Measurements from ENCODE around the gene FERMT1.
"Not testable (repeated sequence)": the region's sequence is repeated elsewhere in the genome, so short reads cannot be mapped to it uniquely, and the experiment has no call there.

FERMT1 gene

GRCh38 chr20:6120491-6120988 lies 2.3 kb downstream of the FERMT1 start:
- DNase-seq (ENCODE audit: low read depth) = no peak
- H3K4me3 ChIP-seq (ENCODE audit: low read length) = no peak overlapping the region
- TF ChIP-seq CTCF (conservative IDR thresholded peaks at IDR 0.05; ENCODE audit: low read length) = no peak

GRCh38 chr20:6116758-6117157 lies 6.1 kb downstream of the FERMT1 start:
- no peak overlapping the region for H3K4me3 ChIP-seq (ENCODE audit: low read length)
- no peak for DNase-seq (ENCODE audit: low read depth)
- no peak for TF ChIP-seq CTCF (conservative IDR thresholded peaks at IDR 0.05; ENCODE audit: low read length)

GRCh38 chr20:6115221-6115895 lies 7.5 kb downstream of the FERMT1 start:
- no peak overlapping the region for H3K4me3 ChIP-seq (ENCODE audit: low read length)
- TF ChIP-seq CTCF (conservative IDR thresholded peaks at IDR 0.05; ENCODE audit: low read length) = no peak
- DNase-seq (ENCODE audit: low read depth) = no peak

GRCh38 chr20:6114696-6115095 lies 8.1 kb downstream of the FERMT1 start:
- no peak for DNase-seq (ENCODE audit: low read depth)
- no peak overlapping the region for H3K4me3 ChIP-seq (ENCODE audit: low read length)

GRCh38 chr20:6113951-6114350 lies 8.9 kb downstream of the FERMT1 start:
- DNase-seq (ENCODE audit: low read depth) = no peak
- TF ChIP-seq CTCF (conservative IDR thresholded peaks at IDR 0.05; ENCODE audit: low read length) = no peak
- no peak overlapping the region for H3K4me3 ChIP-seq (ENCODE audit: low read length)

More at GRCh38 chr20:6114696-6115095, 8.1 kb downstream of the FERMT1 start:
- no peak for TF ChIP-seq CTCF (conservative IDR thresholded peaks at IDR 0.05; ENCODE audit: low read length)

- H3K4me3 ChIP-seq (ENCODE audit: low read length); DNase-seq (ENCODE audit: low read depth): not testable (repeated sequence)
Observed at GRCh38 chr20:6112965-6113364, 9.9 kb downstream of the FERMT1 start.

- H3K4me3 ChIP-seq (ENCODE audit: low read length) = no peak overlapping the region
- no peak for DNase-seq (ENCODE audit: low read depth)
- TF ChIP-seq CTCF (conservative IDR thresholded peaks at IDR 0.05; ENCODE audit: low read length) = no peak
Observed at GRCh38 chr20:6108330-6108729, 14.5 kb downstream of the FERMT1 start.
